ENCODE measurements around the gene TSPY4.
"Not testable (repeated sequence)": the region's sequence is repeated elsewhere in the genome, so short reads cannot be mapped to it uniquely, and the experiment has no call there.

TSPY4 gene

GRCh38 chrY:9337164-9337563 is at the start of gene TSPY4:
TSS of gene TSPY4 (plus strand) at chrY:9337464. CDS start at chrY:9337510, 46 bp downstream.
- DNase-seq = not testable (repeated sequence)

- DNase-seq = no peak
Observed at GRCh38 chrY:9320996-9321395, 16.3 kb upstream of the TSPY4 start.

GRCh38 chrY:9357497-9357896 is 20.2 kb downstream of the TSPY4 start, which contains the start of gene TSPY8:
TSS of gene TSPY8 (plus strand) at chrY:9357797. CDS start at chrY:9357843, 46 bp downstream.
- DNase-seq = not testable (repeated sequence)

All from NCI-H526 treated with DMSO at 0.1 percent for 48 hours (cell line).